Activated naive CD4-positive, alpha-beta T cell treated with anti-CD3 and anti-CD28 coated beads, Interleukin-2, amount 50 U/mL, for 24 hours (primary cell): Measurements from ENCODE around the gene STX1B.

Experiments used
- H3K27ac Mint-ChIP-seq: one replicate; pipeline ENCODE4 v1.8.0; 2021; ENCODE audit warnings: mild to moderate bottlenecking, mixed read lengths
- H3K27me3 Mint-ChIP-seq: one replicate; pipeline ENCODE4 v1.8.0; 2021; ENCODE audit warnings: mixed read lengths
- H3K36me3 Mint-ChIP-seq: one replicate; pipeline ENCODE4 v1.8.0; 2021; ENCODE audit warnings: mixed read lengths
- H3K4me1 Mint-ChIP-seq: one replicate; pipeline ENCODE4 v1.8.0; 2021; ENCODE audit warnings: mixed read lengths
- H3K4me3 Mint-ChIP-seq: one replicate; pipeline ENCODE4 v1.8.0; 2021; ENCODE audit warnings: mild to moderate bottlenecking, mixed read lengths
- H3K9me3 Mint-ChIP-seq: one replicate; pipeline ENCODE4 v1.8.0; 2021; ENCODE audit warnings: mixed read lengths

STX1B gene

GRCh38 chr16:31010585-31011325 lies at the start of gene STX1B:
STX1B (minus strand) TSS chr16:31010638; CDS start chr16:31010396, 242 bp downstream.
- Mint-ChIP-seq H3K27ac (peak within 1 kb of the TSS; percentile 46), H3K4me3 (peak within 1 kb of the TSS; percentile 80), H3K27me3 (peaks cover 1% of the 10 kb centered on the region), H3K36me3 (no peaks in the 10 kb centered on the region), H3K4me1 (peaks cover 28% of the 10 kb centered on the region), H3K9me3 (no peaks in the 10 kb centered on the region)

DNA sequence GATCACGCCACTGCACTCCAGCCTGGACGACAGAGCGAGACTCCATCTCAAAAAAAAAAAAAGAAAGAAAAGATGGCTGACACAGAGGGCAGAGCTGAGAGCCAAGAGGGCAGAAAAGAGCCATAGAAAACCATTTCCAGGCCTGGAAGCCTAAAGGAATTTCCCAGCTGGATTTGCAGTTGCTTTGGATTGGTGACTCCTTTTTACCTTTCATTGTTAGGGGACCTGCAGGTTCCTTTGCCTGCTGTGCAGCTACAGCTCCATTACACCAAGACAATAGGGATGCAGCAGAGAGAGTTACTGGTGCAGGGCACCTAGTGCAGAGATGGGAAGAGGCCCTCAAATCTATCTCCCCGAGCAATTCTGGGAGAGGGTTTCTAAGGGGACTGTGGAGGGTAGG lies 45.2 kb upstream of the STX1B start:
- Mint-ChIP-seq H3K27ac (no peak overlapping the region), H3K36me3 (peaks cover 2% of the 10 kb centered on the region), H3K27me3 (no peaks in the 10 kb centered on the region), H3K4me1 (no peaks in the 10 kb centered on the region), H3K4me3 (no peak overlapping the region), H3K9me3 (no peaks in the 10 kb centered on the region)

GRCh38 chr16:31052114-31052513 lies 41.7 kb upstream of the STX1B start:
- no peaks in the 10 kb centered on the region for H3K4me1 Mint-ChIP-seq
- no peaks in the 10 kb centered on the region for H3K9me3 Mint-ChIP-seq
- H3K27ac Mint-ChIP-seq = no peak overlapping the region
- no peaks in the 10 kb centered on the region for H3K27me3 Mint-ChIP-seq
- H3K36me3 Mint-ChIP-seq = no peaks in the 10 kb centered on the region
- no peak overlapping the region for H3K4me3 Mint-ChIP-seq

GRCh38 chr16:31050280-31051030 lies 40.0 kb upstream of the STX1B start:
- Mint-ChIP-seq H3K36me3 (no peaks in the 10 kb centered on the region), H3K27me3 (no peaks in the 10 kb centered on the region), H3K27ac (no peak overlapping the region), H3K9me3 (no peaks in the 10 kb centered on the region), H3K4me3 (no peak overlapping the region), H3K4me1 (no peaks in the 10 kb centered on the region)

- no peaks in the 10 kb centered on the region for H3K27me3 Mint-ChIP-seq
- H3K9me3 Mint-ChIP-seq = no peaks in the 10 kb centered on the region
- H3K4me3 Mint-ChIP-seq = no peak overlapping the region
- no peak overlapping the region for H3K27ac Mint-ChIP-seq
- H3K36me3 Mint-ChIP-seq = no peaks in the 10 kb centered on the region
- no peaks in the 10 kb centered on the region for H3K4me1 Mint-ChIP-seq
These were observed 33.6 kb upstream of the STX1B start for GRCh38 chr16:31043898-31044481.

DNA sequence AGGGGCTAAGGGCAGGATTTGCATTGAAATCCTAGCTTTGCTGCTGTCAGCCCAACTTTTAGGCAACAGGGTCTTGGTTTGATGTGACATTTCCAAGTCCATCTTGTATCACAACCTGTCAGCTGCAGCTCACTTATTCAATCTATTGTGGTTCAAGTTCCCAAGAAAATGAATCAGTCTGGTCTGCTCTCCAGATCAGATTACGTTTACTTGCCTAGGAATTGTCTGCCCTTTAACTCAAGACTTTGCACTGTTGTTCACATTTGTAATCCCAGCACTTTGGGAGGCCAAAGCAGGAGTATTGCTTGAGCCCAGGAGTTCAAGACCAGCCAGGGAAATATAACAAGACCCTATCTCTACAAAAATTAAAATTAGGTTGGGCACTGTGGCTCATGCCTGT lies 32.9 kb upstream of the STX1B start:
- H3K4me1 Mint-ChIP-seq = no peaks in the 10 kb centered on the region
- no peaks in the 10 kb centered on the region for H3K27me3 Mint-ChIP-seq
- H3K36me3 Mint-ChIP-seq = no peaks in the 10 kb centered on the region
- H3K4me3 Mint-ChIP-seq = no peak overlapping the region
- H3K27ac Mint-ChIP-seq = no peak overlapping the region
- H3K9me3 Mint-ChIP-seq = no peaks in the 10 kb centered on the region

- Mint-ChIP-seq H3K4me3 (no peak overlapping the region), H3K4me1 (no peaks in the 10 kb centered on the region), H3K27me3 (no peaks in the 10 kb centered on the region), H3K27ac (no peak overlapping the region), H3K9me3 (no peaks in the 10 kb centered on the region), H3K36me3 (no peaks in the 10 kb centered on the region)
These were observed 32.4 kb upstream of the STX1B start for GRCh38 chr16:31042866-31043265.

DNA sequence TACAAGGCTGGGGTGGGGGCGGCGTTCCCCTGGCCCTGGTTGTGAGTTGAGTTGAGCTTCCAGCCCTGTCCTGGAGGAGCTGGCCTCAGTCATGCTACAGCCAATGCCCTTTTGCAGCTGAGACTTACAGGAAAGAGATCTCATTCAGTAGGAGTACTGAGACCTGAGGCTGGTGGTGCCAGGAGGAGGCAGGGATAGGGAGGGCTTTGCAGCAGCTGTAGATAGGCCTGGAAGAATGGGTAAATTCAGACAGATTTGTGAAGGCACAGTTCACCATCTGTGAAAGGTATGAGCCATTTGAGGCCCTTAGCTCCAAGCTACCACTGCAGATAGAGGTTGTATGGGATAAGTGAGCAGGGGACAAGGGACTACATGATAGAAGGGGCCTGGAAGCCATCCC lies 28.6 kb upstream of the STX1B start:
- peaks cover 14% of the 10 kb centered on the region for H3K4me1 Mint-ChIP-seq
- no peaks in the 10 kb centered on the region for H3K36me3 Mint-ChIP-seq
- no peak overlapping the region for H3K27ac Mint-ChIP-seq
- H3K4me3 Mint-ChIP-seq = no peak overlapping the region
- H3K9me3 Mint-ChIP-seq = no peaks in the 10 kb centered on the region
- H3K27me3 Mint-ChIP-seq = no peaks in the 10 kb centered on the region

DNA sequence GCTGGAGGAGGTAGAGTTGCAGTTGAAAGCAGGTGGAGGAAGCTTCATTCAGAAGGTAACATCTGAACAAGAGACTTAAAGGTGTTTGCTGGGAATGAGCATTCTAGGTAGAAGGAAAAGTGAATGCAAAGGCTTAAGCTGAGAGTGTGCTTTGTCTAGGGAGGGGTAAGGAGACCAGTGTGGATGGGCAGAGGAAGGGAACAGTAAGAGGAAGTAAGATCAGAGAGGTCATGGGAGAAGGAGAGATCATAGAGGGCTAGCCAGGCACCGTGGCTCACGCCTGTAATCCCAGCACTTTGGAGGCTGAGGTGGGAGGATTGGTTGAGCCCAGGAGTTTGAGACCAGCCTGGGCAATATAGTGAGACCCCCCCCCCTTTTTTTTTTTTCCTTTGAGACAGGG lies 26.3 kb upstream of the STX1B start:
- Mint-ChIP-seq H3K27ac (no peak overlapping the region), H3K27me3 (no peaks in the 10 kb centered on the region), H3K36me3 (no peaks in the 10 kb centered on the region), H3K4me3 (no peak overlapping the region), H3K9me3 (no peaks in the 10 kb centered on the region), H3K4me1 (peaks cover 24% of the 10 kb centered on the region)

GRCh38 chr16:31033709-31034492 lies 23.5 kb upstream of the STX1B start:
- Mint-ChIP-seq H3K9me3 (no peaks in the 10 kb centered on the region), H3K27me3 (no peaks in the 10 kb centered on the region), H3K36me3 (no peaks in the 10 kb centered on the region), H3K4me1 (peaks cover 25% of the 10 kb centered on the region), H3K4me3 (peak overlapping the region; percentile 95), H3K27ac (peak overlapping the region; percentile 95)

DNA sequence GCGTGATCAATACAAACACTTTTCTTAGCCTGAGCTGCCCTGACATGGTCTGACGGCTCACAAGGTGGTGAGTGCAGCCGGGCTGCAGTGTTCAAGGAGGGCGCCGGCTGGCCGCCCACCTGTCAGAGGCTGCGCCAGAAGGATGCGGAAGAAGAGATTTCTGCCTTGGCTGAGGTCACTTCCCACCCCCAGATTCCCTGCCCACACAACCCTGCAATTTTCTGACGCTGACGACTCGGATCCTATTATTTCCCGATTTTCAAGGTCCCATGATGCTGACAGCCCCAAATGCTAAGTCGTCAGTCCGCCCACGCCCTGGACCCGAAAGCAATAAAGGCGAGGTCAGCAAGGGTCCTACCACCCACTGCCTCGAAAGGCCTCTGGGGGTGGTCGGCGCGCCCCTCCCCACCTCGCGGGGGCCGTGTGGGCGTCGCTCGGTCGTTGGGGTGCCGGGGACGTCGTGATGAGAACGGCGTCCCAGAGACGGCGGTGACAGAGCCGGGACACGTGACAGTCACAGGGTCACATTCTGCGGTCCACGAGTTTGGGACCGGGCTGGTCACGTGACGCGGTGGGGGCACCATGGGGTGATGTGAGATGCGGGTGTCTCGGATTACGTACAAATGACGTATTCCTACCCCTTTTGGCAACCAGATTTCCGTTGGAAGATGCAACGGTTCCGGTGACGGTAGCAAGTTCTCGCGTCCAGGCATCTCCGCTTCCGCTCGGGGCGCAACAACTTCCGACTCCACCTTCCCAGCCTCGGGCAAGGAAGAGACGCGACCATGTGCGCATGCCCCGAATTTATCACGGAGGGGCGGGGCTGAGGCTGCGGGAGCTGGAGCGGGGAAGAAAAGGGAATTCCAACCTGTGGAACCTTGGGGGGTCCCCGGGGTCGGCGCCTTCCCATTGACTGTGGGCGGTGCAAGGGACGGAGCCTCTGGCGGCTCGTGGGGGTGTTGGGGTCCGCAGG lies 22.6 kb upstream of the STX1B start, which contains the start of gene STX4:
Gene STX4, plus strand, starts transcription at position 823 of the 973 bp plus-strand sequence. CDS start 248 bp downstream, outside the sequence.
- peaks cover 25% of the 10 kb centered on the region for H3K4me1 Mint-ChIP-seq
- H3K36me3 Mint-ChIP-seq = no peaks in the 10 kb centered on the region
- H3K27me3 Mint-ChIP-seq = no peaks in the 10 kb centered on the region
- no peaks in the 10 kb centered on the region for H3K9me3 Mint-ChIP-seq
- peak within 1 kb of the TSS; percentile 95 for H3K4me3 Mint-ChIP-seq
- peak within 1 kb of the TSS; percentile 95 for H3K27ac Mint-ChIP-seq

DNA sequence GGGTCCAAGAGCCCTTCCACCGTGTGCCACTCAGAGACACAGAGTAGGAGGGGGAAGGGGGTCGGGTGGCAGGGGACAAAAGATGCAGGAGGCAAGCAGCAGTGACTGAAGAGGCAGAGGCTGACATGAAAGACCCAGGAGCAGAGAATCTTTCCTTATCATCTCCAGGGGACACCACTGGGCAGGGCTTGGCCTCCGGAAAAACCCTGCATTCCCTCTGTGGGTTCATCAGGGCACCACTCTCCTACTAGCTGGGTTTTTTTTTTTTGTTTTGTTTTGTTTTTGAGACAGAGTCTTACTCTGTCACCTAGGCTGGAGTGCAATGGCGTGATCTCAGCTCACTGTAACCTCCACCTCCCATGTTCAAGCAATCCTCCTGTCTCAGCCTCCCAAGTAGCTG lies 20.8 kb upstream of the STX1B start:
- Mint-ChIP-seq H3K27me3 (no peaks in the 10 kb centered on the region), H3K27ac (no peak overlapping the region), H3K4me1 (peaks cover 19% of the 10 kb centered on the region), H3K36me3 (no peaks in the 10 kb centered on the region), H3K4me3 (no peak overlapping the region), H3K9me3 (no peaks in the 10 kb centered on the region)

DNA sequence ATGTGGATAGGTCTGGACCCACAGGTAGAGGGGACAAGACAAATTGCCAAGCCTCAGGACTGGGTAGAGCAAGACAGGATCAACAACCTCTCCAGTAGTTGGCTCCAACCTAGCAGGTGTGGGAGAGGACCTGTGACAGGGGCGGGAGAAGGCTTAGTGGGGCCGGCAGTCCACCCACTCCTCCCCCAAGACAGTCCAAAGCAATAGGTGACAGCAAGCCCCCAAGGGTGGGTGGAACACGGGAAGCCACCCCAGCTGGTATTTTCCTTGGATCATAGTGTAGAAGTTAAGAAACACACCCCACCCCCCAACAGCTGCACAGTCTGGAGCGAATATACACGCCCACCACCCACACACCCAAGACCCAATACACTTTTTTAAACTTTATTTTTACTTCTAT lies 18.8 kb upstream of the STX1B start:
- H3K27ac Mint-ChIP-seq = no peak overlapping the region
- H3K36me3 Mint-ChIP-seq = no peaks in the 10 kb centered on the region
- no peak overlapping the region for H3K4me3 Mint-ChIP-seq
- no peaks in the 10 kb centered on the region for H3K27me3 Mint-ChIP-seq
- H3K4me1 Mint-ChIP-seq = peaks cover 13% of the 10 kb centered on the region
- no peaks in the 10 kb centered on the region for H3K9me3 Mint-ChIP-seq

- H3K4me3 Mint-ChIP-seq = no peak overlapping the region
These were observed 14.9 kb upstream of the STX1B start for GRCh38 chr16:31025339-31025738.

More at GRCh38 chr16:31025339-31025738, 14.9 kb upstream of the STX1B start:
- Mint-ChIP-seq H3K4me1 (no peaks in the 10 kb centered on the region), H3K36me3 (no peaks in the 10 kb centered on the region), H3K27me3 (no peaks in the 10 kb centered on the region), H3K27ac (no peak overlapping the region), H3K9me3 (no peaks in the 10 kb centered on the region)
